RPMI7951 (cell line): ENCODE data around the gene PALLD. TPM values are rescaled to one million over a fixed set of nuclear protein-coding genes. Genes with fewer than 3 reads are reported as not detected.
A peak's percentile ranks its signal among the peaks of the same experiment; 100 is the strongest.
"Not testable (repeated sequence)": the region's sequence is repeated elsewhere in the genome, so short reads cannot be mapped to it uniquely, and the experiment has no call there.

Experiments
- DNase-seq: peaks from one replicate; pipeline ENCODE4 v3.0.0-alpha.2; 2012; ENCODE audit warnings: low read depth
- total RNA-seq: library from RNA; depleted of rRNA; stranded (reverse); fragments of >200 nt; shearing (Covaris generic); gene quantifications from 2 replicates; pipeline ENCODE4 v1.2.3, GENCODE V29; 2014; rRNA removed

The PALLD gene
- total RNA-seq, 1 experiment from 2014 or later = 44.5 TPM

DNA sequence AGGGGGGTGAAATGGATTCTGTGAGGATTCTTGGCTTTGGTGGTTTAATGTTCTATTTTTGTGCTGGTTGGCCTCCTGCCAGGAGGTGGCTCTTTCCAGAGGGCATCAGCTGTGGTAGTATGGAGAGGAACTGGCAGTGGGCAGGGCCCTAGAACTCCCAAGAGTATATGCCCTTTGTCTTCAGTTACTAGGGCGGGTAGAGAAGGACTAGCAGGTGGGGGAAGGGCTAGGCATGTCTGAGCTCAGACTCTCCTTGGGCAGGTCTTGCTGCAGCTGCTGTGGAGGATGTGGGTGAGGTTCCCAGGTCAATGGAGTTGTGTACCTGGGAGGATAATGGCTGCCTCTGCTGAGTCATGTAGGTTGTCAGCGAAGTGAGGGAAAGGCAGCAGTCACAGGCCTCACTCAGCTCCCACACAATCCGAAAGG lies 456.0 kb downstream of the PALLD start:
- not testable (repeated sequence) for DNase-seq

DNA sequence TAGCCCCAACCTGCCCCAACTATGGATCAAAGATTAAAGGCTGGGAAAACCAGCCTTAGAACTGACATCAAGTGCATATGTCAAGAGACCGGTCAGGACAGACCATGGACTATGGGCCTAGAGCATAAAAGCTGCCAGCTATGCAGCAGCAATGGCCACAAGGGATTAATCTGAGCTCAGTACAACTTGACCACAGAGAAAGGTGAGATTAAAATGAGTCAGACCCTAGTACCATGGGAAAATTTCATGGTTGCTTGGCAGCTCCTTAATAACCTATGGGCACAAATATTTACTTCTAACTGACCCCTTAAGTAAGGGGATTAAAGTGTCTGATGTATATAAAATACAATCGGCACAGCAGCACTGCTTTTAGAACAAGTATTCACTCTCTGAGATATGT lies 458.8 kb downstream of the PALLD start:
- peak; percentile 26 for DNase-seq

GRCh38 chr4:168960716-168961115 lies 463.9 kb downstream of the PALLD start:
- no peak for DNase-seq

- DNase-seq = no peak
Observed at GRCh38 chr4:168972596-168972995, 475.7 kb downstream of the PALLD start.

Other genes starting within 250 kb of the PALLD start
- gene DDX60, start 178.3 kb upstream of the PALLD start, total RNA-seq = 13.9 and 16.1 TPM in 2 replicates
- 11.5 and 11.8 TPM in 2 replicates for gene DDX60L, start 16.6 kb upstream of the PALLD start, total RNA-seq